ENCODE measurements around the gene ANKRD40.

ANKRD40 gene

DNA sequence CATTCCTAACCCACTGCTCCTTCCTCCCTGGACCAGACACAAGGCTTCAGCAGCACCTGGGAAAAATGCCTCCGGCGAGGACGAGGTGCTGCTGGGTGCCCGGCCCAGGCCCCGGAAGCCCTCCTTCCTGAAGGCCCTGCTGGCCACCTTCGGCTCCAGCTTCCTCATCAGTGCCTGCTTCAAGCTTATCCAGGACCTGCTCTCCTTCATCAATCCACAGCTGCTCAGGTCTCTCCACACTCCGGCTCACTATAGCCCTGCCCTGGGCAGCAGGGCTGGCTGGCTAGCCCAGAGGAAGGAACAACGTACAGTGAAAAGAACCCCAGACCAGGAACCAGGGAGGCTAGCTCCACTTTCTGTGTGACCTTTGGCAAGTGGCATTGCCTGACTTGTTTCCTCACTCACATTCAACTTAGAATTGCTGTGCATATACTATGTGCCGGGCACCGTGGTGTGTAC, 46.8 kb downstream of the ANKRD40 start:
- TF ChIP-seq, protein P1, sequence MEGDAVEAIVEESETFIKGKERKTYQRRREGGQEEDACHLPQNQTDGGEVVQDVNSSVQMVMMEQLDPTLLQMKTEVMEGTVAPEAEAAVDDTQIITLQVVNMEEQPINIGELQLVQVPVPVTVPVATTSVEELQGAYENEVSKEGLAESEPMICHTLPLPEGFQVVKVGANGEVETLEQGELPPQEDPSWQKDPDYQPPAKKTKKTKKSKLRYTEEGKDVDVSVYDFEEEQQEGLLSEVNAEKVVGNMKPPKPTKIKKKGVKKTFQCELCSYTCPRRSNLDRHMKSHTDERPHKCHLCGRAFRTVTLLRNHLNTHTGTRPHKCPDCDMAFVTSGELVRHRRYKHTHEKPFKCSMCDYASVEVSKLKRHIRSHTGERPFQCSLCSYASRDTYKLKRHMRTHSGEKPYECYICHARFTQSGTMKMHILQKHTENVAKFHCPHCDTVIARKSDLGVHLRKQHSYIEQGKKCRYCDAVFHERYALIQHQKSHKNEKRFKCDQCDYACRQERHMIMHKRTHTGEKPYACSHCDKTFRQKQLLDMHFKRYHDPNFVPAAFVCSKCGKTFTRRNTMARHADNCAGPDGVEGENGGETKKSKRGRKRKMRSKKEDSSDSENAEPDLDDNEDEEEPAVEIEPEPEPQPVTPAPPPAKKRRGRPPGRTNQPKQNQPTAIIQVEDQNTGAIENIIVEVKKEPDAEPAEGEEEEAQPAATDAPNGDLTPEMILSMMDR (IDR thresholded peaks at IDR 0.05; ENCODE audit: insufficient read depth, low read depth, low read length, missing control alignments) = no peak
- no peak for DNase-seq (ENCODE audit: low read depth)
- H3K4me3 ChIP-seq (ENCODE audit: low read length) = no peak overlapping the region

DNA sequence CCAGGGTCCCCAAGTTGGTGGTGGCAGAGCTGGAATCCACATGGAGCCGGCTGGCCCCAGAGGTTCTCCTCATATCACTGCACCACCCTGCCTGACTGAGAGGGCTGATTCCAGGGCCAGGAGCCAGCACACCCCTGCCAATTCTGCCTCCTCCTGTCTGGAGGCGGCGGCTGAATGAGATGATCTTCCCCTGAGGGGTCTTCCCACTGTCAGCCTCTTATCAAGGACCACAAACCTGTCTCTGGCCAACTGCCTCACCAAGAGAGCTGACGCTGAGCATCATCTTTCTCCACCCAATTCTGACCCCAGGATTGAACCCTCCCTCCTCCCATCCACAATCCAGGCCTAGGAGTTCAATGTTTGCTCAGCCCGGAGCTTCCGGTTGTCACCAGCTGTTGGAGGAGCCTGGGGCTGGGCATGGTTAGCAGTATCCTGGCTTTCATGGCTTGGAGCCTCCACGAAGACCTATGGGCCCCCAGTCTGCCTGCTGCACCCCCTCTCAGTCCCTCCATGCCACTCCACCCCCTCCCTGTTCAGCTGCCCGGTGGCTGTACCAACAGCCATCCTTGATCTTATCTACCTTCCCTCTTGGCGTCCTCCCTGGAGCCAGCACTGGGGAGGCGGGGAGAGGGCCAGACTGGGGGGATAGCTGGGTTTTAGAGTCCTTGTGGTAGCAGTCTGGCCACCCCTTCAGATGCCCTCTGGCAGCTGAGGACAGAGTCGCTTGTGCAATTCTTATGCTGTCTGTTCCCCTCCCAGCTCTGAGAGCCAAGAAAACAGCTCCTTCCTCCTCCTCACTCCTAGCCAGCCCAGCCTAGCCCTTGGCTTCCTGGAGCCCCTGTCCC, 47.5 kb downstream of the ANKRD40 start:
- no peak overlapping the region for H3K4me3 ChIP-seq (ENCODE audit: low read length)
- DNase-seq (ENCODE audit: low read depth) = no peak
- TF ChIP-seq, protein P1 (IDR thresholded peaks at IDR 0.05; ENCODE audit: insufficient read depth, low read depth, low read length, missing control alignments) = no peak

DNA sequence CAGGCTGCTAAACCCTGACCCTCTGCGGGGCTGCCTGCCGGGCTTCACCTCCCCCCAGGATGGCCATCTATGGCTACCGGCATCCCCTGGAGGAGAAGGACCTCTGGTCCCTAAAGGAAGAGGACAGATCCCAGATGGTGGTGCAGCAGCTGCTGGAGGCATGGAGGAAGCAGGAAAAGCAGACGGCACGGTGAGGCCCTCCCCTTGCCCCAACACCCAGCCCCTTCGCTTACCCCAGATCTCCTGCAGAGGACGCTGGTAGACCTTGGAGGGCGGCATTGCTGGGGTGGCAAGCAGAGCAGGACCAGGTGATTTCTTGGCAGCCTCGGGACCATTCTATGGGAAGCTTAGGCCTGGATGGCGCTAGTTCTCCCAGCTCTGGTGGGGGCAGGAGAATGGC, 48.5 kb downstream of the ANKRD40 start:
- no peak overlapping the region for H3K4me3 ChIP-seq (ENCODE audit: low read length)
- TF ChIP-seq, protein P1 (IDR thresholded peaks at IDR 0.05; ENCODE audit: insufficient read depth, low read depth, low read length, missing control alignments) = no peak
- DNase-seq (ENCODE audit: low read depth) = no peak

GRCh38 chr17:50658616-50659015, 49.1 kb downstream of the ANKRD40 start:
- TF ChIP-seq, protein P1 (IDR thresholded peaks at IDR 0.05; ENCODE audit: insufficient read depth, low read depth, low read length, missing control alignments) = no peak

DNA sequence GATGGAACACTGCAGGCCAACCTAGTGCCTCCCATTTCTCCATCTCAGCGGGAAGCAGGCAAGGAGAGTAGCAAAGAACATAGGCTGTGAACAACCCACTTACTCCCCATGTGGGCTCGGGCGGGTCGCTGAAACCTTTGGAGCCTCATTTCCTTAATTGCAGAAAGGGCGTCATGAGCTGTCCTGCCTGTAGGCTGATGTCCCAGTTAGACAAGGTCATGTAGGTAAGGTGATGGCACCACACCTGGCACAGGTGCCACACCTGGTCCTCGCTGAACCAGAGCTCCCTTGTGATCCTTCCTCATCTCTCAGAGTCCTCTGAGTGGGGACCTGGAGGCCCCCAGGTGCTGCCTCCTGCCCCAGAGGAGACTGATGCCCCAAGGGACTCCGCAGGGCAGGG, 50.1 kb downstream of the ANKRD40 start:
- TF ChIP-seq, protein P1 (IDR thresholded peaks at IDR 0.05; ENCODE audit: insufficient read depth, low read depth, low read length, missing control alignments) = no peak
- H3K4me3 ChIP-seq (ENCODE audit: low read length) = no peak overlapping the region

More at GRCh38 chr17:50658616-50659015, 49.1 kb downstream of the ANKRD40 start:
- no peak overlapping the region for H3K4me3 ChIP-seq (ENCODE audit: low read length)
- no peak for DNase-seq (ENCODE audit: low read depth)

DNA sequence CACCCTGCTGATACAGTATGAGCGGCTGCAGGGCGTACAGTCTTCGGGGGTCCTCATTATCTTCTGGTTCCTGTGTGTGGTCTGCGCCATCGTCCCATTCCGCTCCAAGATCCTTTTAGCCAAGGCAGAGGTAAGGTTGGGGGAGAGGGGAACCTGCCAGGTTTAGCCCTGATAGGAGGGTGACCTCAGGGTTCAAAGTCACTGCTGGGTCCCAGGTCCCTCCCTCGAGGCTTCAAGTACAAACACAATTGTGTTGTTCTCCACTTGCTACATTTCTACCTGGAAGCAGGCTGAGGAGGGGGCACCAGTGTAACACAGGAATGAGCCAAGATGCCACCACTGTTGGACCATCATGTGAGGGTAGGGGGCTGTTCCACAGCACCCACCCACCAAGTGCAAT, 50.7 kb downstream of the ANKRD40 start:
- no peak overlapping the region for H3K4me3 ChIP-seq (ENCODE audit: low read length)
- TF ChIP-seq, protein P1 (IDR thresholded peaks at IDR 0.05; ENCODE audit: insufficient read depth, low read depth, low read length, missing control alignments) = no peak
- no peak for DNase-seq (ENCODE audit: low read depth)

More for the DNA sequence above, 50.1 kb downstream of the ANKRD40 start:
- DNase-seq (ENCODE audit: low read depth) = no peak
